Adipocyte (in vitro differentiated cells): ENCODE results near the gene SPATA19.

Experiments
- DNase-seq: peaks from one replicate; pipeline ENCODE4 v3.0.0-alpha.2; 2015; ENCODE audit warnings: low read depth
- H3K27me3 ChIP-seq: replicated peaks from 2 replicates; pipeline ENCODE4 v1.7.0; 2013; ENCODE audit warnings: mild to moderate bottlenecking, low read length, moderate library complexity; ENCODE audit not compliant: control insufficient read depth, insufficient read depth
- H3K36me3 ChIP-seq: 2 replicates; pipeline ENCODE4 v1.7.0; 2013; ENCODE audit warnings: low read length, mild to moderate bottlenecking, moderate library complexity; ENCODE audit not compliant: control insufficient read depth, insufficient read depth, severe bottlenecking
- H3K4me1 ChIP-seq: 2 replicates; pipeline ENCODE4 v1.7.0; 2013; ENCODE audit warnings: mild to moderate bottlenecking, low read length, moderate library complexity; ENCODE audit not compliant: control insufficient read depth, insufficient read depth
- H3K4me3 ChIP-seq: 2 replicates; pipeline ENCODE4 v1.7.0; 2013; ENCODE audit warnings: mild to moderate bottlenecking, low read length, moderate library complexity
- H3K9ac ChIP-seq: 2 replicates; pipeline ENCODE4 v1.7.0; 2013; ENCODE audit warnings: mild to moderate bottlenecking, low read length, moderate library complexity
- H3K9me3 ChIP-seq: 2 replicates; pipeline ENCODE4 v1.7.0; 2013; ENCODE audit warnings: mild to moderate bottlenecking, low read length, moderate library complexity; ENCODE audit not compliant: control insufficient read depth

Gene SPATA19

GRCh38 chr11:133825666-133826065, 19.6 kb downstream of the SPATA19 start:
- H3K4me3 ChIP-seq = no peak overlapping the region
- H3K27me3 ChIP-seq = peaks cover 13% of the 10 kb centered on the region

GRCh38 chr11:133825156-133825555, 20.2 kb downstream of the SPATA19 start:
- Histone ChIP-seq H3K4me1 (no peaks in the 10 kb centered on the region), H3K4me3 (no peak overlapping the region), H3K27me3 (peaks cover 17% of the 10 kb centered on the region), H3K36me3 (no peaks in the 10 kb centered on the region), H3K9ac (no peak overlapping the region), H3K9me3 (no peaks in the 10 kb centered on the region)
- DNase-seq = no peak

More at GRCh38 chr11:133825666-133826065, 19.6 kb downstream of the SPATA19 start:
- no peak for DNase-seq
- Histone ChIP-seq H3K36me3 (no peaks in the 10 kb centered on the region), H3K4me1 (no peaks in the 10 kb centered on the region), H3K9ac (no peak overlapping the region), H3K9me3 (no peaks in the 10 kb centered on the region)

- Histone ChIP-seq H3K9ac (no peak overlapping the region), H3K27me3 (peaks cover 20% of the 10 kb centered on the region)
- DNase-seq = no peak
Observed at GRCh38 chr11:133824593-133824992, 20.7 kb downstream of the SPATA19 start.

GRCh38 chr11:133823614-133824013, 21.7 kb downstream of the SPATA19 start:
- no peak overlapping the region for H3K9ac ChIP-seq
- no peaks in the 10 kb centered on the region for H3K9me3 ChIP-seq
- H3K27me3 ChIP-seq = peaks cover 17% of the 10 kb centered on the region
- no peaks in the 10 kb centered on the region for H3K36me3 ChIP-seq
- no peaks in the 10 kb centered on the region for H3K4me1 ChIP-seq
- H3K4me3 ChIP-seq = no peak overlapping the region
- no peak for DNase-seq

More at GRCh38 chr11:133824593-133824992, 20.7 kb downstream of the SPATA19 start:
- no peaks in the 10 kb centered on the region for H3K9me3 ChIP-seq
- no peak overlapping the region for H3K4me3 ChIP-seq
- H3K4me1 ChIP-seq = no peaks in the 10 kb centered on the region
- H3K36me3 ChIP-seq = no peaks in the 10 kb centered on the region

- no peak for DNase-seq
- no peaks in the 10 kb centered on the region for H3K4me1 ChIP-seq
- H3K9ac ChIP-seq = no peak overlapping the region
- H3K4me3 ChIP-seq = no peak overlapping the region
- no peaks in the 10 kb centered on the region for H3K9me3 ChIP-seq
- H3K36me3 ChIP-seq = no peaks in the 10 kb centered on the region
- peaks cover 17% of the 10 kb centered on the region for H3K27me3 ChIP-seq
Observed at GRCh38 chr11:133823211-133823610, 22.1 kb downstream of the SPATA19 start.

- Histone ChIP-seq H3K9ac (no peak overlapping the region), H3K36me3 (no peaks in the 10 kb centered on the region), H3K9me3 (no peaks in the 10 kb centered on the region), H3K27me3 (peaks cover 17% of the 10 kb centered on the region), H3K4me1 (no peaks in the 10 kb centered on the region), H3K4me3 (no peak overlapping the region)
- no peak for DNase-seq
Observed at GRCh38 chr11:133821776-133822175, 23.5 kb downstream of the SPATA19 start.

GRCh38 chr11:133819746-133820315, 25.5 kb downstream of the SPATA19 start:
- Histone ChIP-seq H3K27me3 (peaks cover 27% of the 10 kb centered on the region), H3K9me3 (no peaks in the 10 kb centered on the region), H3K4me1 (no peaks in the 10 kb centered on the region), H3K36me3 (no peaks in the 10 kb centered on the region), H3K9ac (no peak overlapping the region), H3K4me3 (no peak overlapping the region)
- DNase-seq = no peak

GRCh38 chr11:133819114-133819513, 26.2 kb downstream of the SPATA19 start:
- H3K4me3 ChIP-seq = no peak overlapping the region
- peaks cover 29% of the 10 kb centered on the region for H3K27me3 ChIP-seq
- H3K9me3 ChIP-seq = no peaks in the 10 kb centered on the region
- H3K4me1 ChIP-seq = no peaks in the 10 kb centered on the region
- H3K36me3 ChIP-seq = no peaks in the 10 kb centered on the region
- no peak for DNase-seq
- no peak overlapping the region for H3K9ac ChIP-seq

- Histone ChIP-seq H3K4me3 (no peak overlapping the region), H3K9me3 (no peaks in the 10 kb centered on the region), H3K27me3 (peaks cover 29% of the 10 kb centered on the region), H3K36me3 (no peaks in the 10 kb centered on the region), H3K4me1 (no peaks in the 10 kb centered on the region), H3K9ac (no peak overlapping the region)
- DNase-seq = no peak
Observed at GRCh38 chr11:133818302-133818701, 27.0 kb downstream of the SPATA19 start.

GRCh38 chr11:133817449-133817848, 27.9 kb downstream of the SPATA19 start:
- peaks cover 29% of the 10 kb centered on the region for H3K27me3 ChIP-seq
- no peak for DNase-seq
- H3K9ac ChIP-seq = no peak overlapping the region
- H3K36me3 ChIP-seq = no peaks in the 10 kb centered on the region
- H3K4me3 ChIP-seq = no peak overlapping the region
- no peaks in the 10 kb centered on the region for H3K4me1 ChIP-seq
- H3K9me3 ChIP-seq = no peaks in the 10 kb centered on the region

GRCh38 chr11:133816146-133816870, 29.0 kb downstream of the SPATA19 start:
- Histone ChIP-seq H3K4me3 (no peak overlapping the region), H3K4me1 (no peaks in the 10 kb centered on the region), H3K9me3 (no peaks in the 10 kb centered on the region), H3K27me3 (peaks cover 33% of the 10 kb centered on the region), H3K9ac (no peak overlapping the region), H3K36me3 (no peaks in the 10 kb centered on the region)
- no peak for DNase-seq
